ENCODE results near the gene CSNK2A2.

The CSNK2A2 gene

GRCh38 chr16:58187092-58187491, 10.8 kb downstream of the CSNK2A2 start:
- no peaks in the 10 kb centered on the region for H4K20me1 ChIP-seq (ENCODE audit: insufficient read depth, low read length)
- no peak overlapping the region for H3K27ac ChIP-seq (ENCODE audit: low read length)
- no peak overlapping the region for H3K9ac ChIP-seq (ENCODE audit: low read length)
- no peak for DNase-seq
- TF ChIP-seq EZH2 (optimal IDR thresholded peaks at IDR 0.05; ENCODE audit: low read depth, low read length) = no peak
- TF ChIP-seq EZH2phosphoT487 (IDR thresholded peaks at IDR 0.05; ENCODE audit: low read length) = no peak
- no peak for TF ChIP-seq CTCF (IDR thresholded peaks at IDR 0.05; ENCODE audit: low read length)
- H3K9me3 ChIP-seq (replicated peaks; ENCODE audit: insufficient read depth, low read length) = no peaks in the 10 kb centered on the region
- H3K9me2 ChIP-seq (replicated peaks; ENCODE audit: insufficient read depth, low read length) = no peaks in the 10 kb centered on the region
- no peak overlapping the region for H3K4me3 ChIP-seq (ENCODE audit: low read length)
- no peaks in the 10 kb centered on the region for H3F3A ChIP-seq (ENCODE audit: insufficient read depth, low read length)
- H3K79me2 ChIP-seq (ENCODE audit: low read length) = peaks cover 26% of the 10 kb centered on the region
- no peaks in the 10 kb centered on the region for H3K4me1 ChIP-seq (ENCODE audit: low read length)
- no peaks in the 10 kb centered on the region for H3K27me3 ChIP-seq (replicated peaks; ENCODE audit: insufficient read depth, low read length)
- H2AFZ ChIP-seq (ENCODE audit: low read length) = no peak overlapping the region
- no peak overlapping the region for H3K4me2 ChIP-seq (ENCODE audit: low read depth, low read length)
- peaks cover 14% of the 10 kb centered on the region; the same call in 1 of the 2 replicates for H3K36me3 ChIP-seq (replicated peaks; ENCODE audit: insufficient read depth, low read length)

- Histone ChIP-seq H3K4me3 (ENCODE audit: low read length) (no peak overlapping the region), H4K20me1 (ENCODE audit: insufficient read depth, low read length) (no peaks in the 10 kb centered on the region), H3K79me2 (ENCODE audit: low read length) (peaks cover 19% of the 10 kb centered on the region), H3K27me3 (replicated peaks; ENCODE audit: insufficient read depth, low read length) (no peaks in the 10 kb centered on the region), H3F3A (ENCODE audit: insufficient read depth, low read length) (no peaks in the 10 kb centered on the region), H3K36me3 (replicated peaks; ENCODE audit: insufficient read depth, low read length) (peaks cover 11% of the 10 kb centered on the region; the same call in 1 of the 2 replicates), H3K4me2 (ENCODE audit: low read depth, low read length) (no peak overlapping the region), H2AFZ (ENCODE audit: low read length) (no peak overlapping the region), H3K4me1 (ENCODE audit: low read length) (no peaks in the 10 kb centered on the region), H3K9me2 (replicated peaks; ENCODE audit: insufficient read depth, low read length) (no peaks in the 10 kb centered on the region), H3K9me3 (replicated peaks; ENCODE audit: insufficient read depth, low read length) (no peaks in the 10 kb centered on the region), H3K27ac (ENCODE audit: low read length) (no peak overlapping the region), H3K9ac (ENCODE audit: low read length) (no peak overlapping the region)
- TF ChIP-seq CTCF (IDR thresholded peaks at IDR 0.05; ENCODE audit: low read length) = no peak
- no peak for TF ChIP-seq EZH2phosphoT487 (IDR thresholded peaks at IDR 0.05; ENCODE audit: low read length)
- no peak for TF ChIP-seq EZH2 (optimal IDR thresholded peaks at IDR 0.05; ENCODE audit: low read depth, low read length)
- no peak for DNase-seq
Observed at GRCh38 chr16:58186176-58186944, 11.5 kb downstream of the CSNK2A2 start.

GRCh38 chr16:58177353-58177710, 20.6 kb downstream of the CSNK2A2 start:
- Histone ChIP-seq H3K27me3 (replicated peaks; ENCODE audit: insufficient read depth, low read length) (no peaks in the 10 kb centered on the region), H3K27ac (ENCODE audit: low read length) (no peak overlapping the region), H3K9me3 (replicated peaks; ENCODE audit: insufficient read depth, low read length) (no peaks in the 10 kb centered on the region), H3K4me2 (ENCODE audit: low read depth, low read length) (no peak overlapping the region), H3K9me2 (replicated peaks; ENCODE audit: insufficient read depth, low read length) (no peaks in the 10 kb centered on the region), H3K36me3 (replicated peaks; ENCODE audit: insufficient read depth, low read length) (0 out of 2 replicates have a peak, but pooled peaks cover 6% of the 10 kb centered on the region), H3K79me2 (ENCODE audit: low read length) (no peaks in the 10 kb centered on the region), H2AFZ (ENCODE audit: low read length) (no peak overlapping the region), H3K9ac (ENCODE audit: low read length) (no peak overlapping the region), H4K20me1 (ENCODE audit: insufficient read depth, low read length) (no peaks in the 10 kb centered on the region), H3K4me3 (ENCODE audit: low read length) (no peak overlapping the region), H3K4me1 (ENCODE audit: low read length) (no peaks in the 10 kb centered on the region), H3F3A (ENCODE audit: insufficient read depth, low read length) (no peaks in the 10 kb centered on the region)
- TF ChIP-seq EZH2phosphoT487 (IDR thresholded peaks at IDR 0.05; ENCODE audit: low read length) (no peak), EZH2 (optimal IDR thresholded peaks at IDR 0.05; ENCODE audit: low read depth, low read length) (no peak), CTCF (IDR thresholded peaks at IDR 0.05; ENCODE audit: low read length) (no peak)
- DNase-seq = no peak

All from MM.1S (cell line).